ENCODE measurements around the gene SPPL2B.

SPPL2B gene

GRCh38 chr19:2385053-2385721 is 56.7 kb downstream of the SPPL2B start:
- Histone ChIP-seq H4K20me1 (ENCODE audit: insufficient read depth, low read length, poor library complexity, severe bottlenecking) (no peaks in the 10 kb centered on the region), H3K4me3 (ENCODE audit: low read length, poor library complexity, severe bottlenecking) (no peak overlapping the region), H3K9me2 (replicated peaks; ENCODE audit: low read depth, low read length) (no peaks in the 10 kb centered on the region), H3K9ac (ENCODE audit: low read depth, low read length, poor library complexity, severe bottlenecking) (no peak overlapping the region), H3F3A (ENCODE audit: low read depth) (no peaks in the 10 kb centered on the region), H3K4me1 (ENCODE audit: insufficient read depth, low read length, poor library complexity, severe bottlenecking) (no peaks in the 10 kb centered on the region), H2AFZ (ENCODE audit: low read length) (no peak overlapping the region), H3K27me3 (ENCODE audit: insufficient read depth, low read length, poor library complexity, severe bottlenecking) (no peaks in the 10 kb centered on the region), H3K79me2 (ENCODE audit: insufficient read depth, low read length) (no peaks in the 10 kb centered on the region), H3K4me2 (ENCODE audit: low read depth, low read length, poor library complexity, severe bottlenecking) (no peak overlapping the region), H3K9me3 (ENCODE audit: insufficient read depth, low read depth, low read length) (no peaks in the 10 kb centered on the region), H3K36me3 (ENCODE audit: insufficient read depth, low read length) (no peaks in the 10 kb centered on the region)
- TF ChIP-seq CTCF (conservative IDR thresholded peaks at IDR 0.05; ENCODE audit: low read length) (no peak), EZH2phosphoT487 (IDR thresholded peaks at IDR 0.05; ENCODE audit: borderline replicate concordance) (no peak)

DNA sequence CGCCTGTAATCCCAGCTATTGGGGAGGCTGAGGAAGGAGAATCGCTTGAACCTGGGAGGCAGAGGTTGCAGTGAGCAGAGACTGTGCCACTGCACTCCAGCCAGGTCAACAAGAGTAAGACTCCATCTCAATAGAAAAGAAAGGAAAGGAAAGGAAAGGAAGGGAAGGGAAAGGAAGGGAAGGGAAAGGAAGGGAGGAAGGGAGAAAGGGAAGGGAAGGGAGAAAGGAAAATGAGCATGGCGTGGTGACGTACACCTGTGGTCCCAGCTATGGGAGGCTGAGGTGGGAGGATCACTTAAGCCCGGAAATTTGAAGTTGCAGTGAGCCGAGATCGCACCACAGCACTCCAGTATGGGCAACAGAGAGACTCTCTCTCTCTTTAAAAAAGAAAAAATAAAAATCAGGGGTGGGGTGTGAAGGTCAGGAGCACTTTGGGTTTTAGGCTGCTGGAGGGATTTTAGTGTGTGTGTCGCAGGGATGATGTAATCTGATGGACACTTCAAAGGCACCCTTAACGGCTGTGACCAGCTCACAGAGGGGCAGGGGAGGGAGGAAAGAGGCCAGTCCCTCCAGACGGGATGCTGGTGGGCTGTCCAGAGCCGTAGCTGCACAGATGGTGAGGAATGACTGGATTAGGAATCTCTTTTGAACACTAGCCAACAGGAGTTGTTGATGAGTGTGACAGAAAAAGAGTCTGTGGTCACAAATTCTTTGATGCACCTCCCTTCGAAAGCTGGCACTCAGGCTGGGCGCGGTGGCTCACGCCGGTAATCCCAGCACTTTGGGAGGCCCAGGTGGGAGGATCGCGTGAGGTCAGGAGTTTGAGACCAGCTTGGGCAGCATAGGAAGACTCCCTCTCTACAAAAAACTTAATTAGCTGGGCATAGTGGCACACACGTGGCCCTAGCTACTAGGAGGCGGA is 59.1 kb downstream of the SPPL2B start:
- H4K20me1 ChIP-seq (ENCODE audit: insufficient read depth, low read length, poor library complexity, severe bottlenecking) = no peaks in the 10 kb centered on the region
- no peaks in the 10 kb centered on the region for H3K9me2 ChIP-seq (replicated peaks; ENCODE audit: low read depth, low read length)
- no peak overlapping the region for H2AFZ ChIP-seq (ENCODE audit: low read length)
- no peak overlapping the region for H3K4me3 ChIP-seq (ENCODE audit: low read length, poor library complexity, severe bottlenecking)
- H3K27me3 ChIP-seq (ENCODE audit: insufficient read depth, low read length, poor library complexity, severe bottlenecking) = no peaks in the 10 kb centered on the region
- no peaks in the 10 kb centered on the region for H3K9me3 ChIP-seq (ENCODE audit: insufficient read depth, low read depth, low read length)
- H3F3A ChIP-seq (ENCODE audit: low read depth) = no peaks in the 10 kb centered on the region
- H3K79me2 ChIP-seq (ENCODE audit: insufficient read depth, low read length) = no peaks in the 10 kb centered on the region
- TF ChIP-seq EZH2phosphoT487 (IDR thresholded peaks at IDR 0.05; ENCODE audit: borderline replicate concordance) (no peak), CTCF (conservative IDR thresholded peaks at IDR 0.05; ENCODE audit: low read length) (no peak)
- no peak overlapping the region for H3K4me2 ChIP-seq (ENCODE audit: low read depth, low read length, poor library complexity, severe bottlenecking)
- H3K4me1 ChIP-seq (ENCODE audit: insufficient read depth, low read length, poor library complexity, severe bottlenecking) = no peaks in the 10 kb centered on the region
- no peaks in the 10 kb centered on the region for H3K36me3 ChIP-seq (ENCODE audit: insufficient read depth, low read length)
- H3K9ac ChIP-seq (ENCODE audit: low read depth, low read length, poor library complexity, severe bottlenecking) = no peak overlapping the region

- Histone ChIP-seq H3K79me2 (ENCODE audit: insufficient read depth, low read length) (no peaks in the 10 kb centered on the region), H3F3A (ENCODE audit: low read depth) (no peaks in the 10 kb centered on the region), H3K4me3 (ENCODE audit: low read length, poor library complexity, severe bottlenecking) (no peak overlapping the region), H3K9ac (ENCODE audit: low read depth, low read length, poor library complexity, severe bottlenecking) (no peak overlapping the region), H2AFZ (ENCODE audit: low read length) (no peak overlapping the region), H3K4me1 (ENCODE audit: insufficient read depth, low read length, poor library complexity, severe bottlenecking) (no peaks in the 10 kb centered on the region), H4K20me1 (ENCODE audit: insufficient read depth, low read length, poor library complexity, severe bottlenecking) (no peaks in the 10 kb centered on the region), H3K9me3 (ENCODE audit: insufficient read depth, low read depth, low read length) (no peaks in the 10 kb centered on the region), H3K36me3 (ENCODE audit: insufficient read depth, low read length) (no peaks in the 10 kb centered on the region), H3K27me3 (ENCODE audit: insufficient read depth, low read length, poor library complexity, severe bottlenecking) (no peaks in the 10 kb centered on the region), H3K9me2 (replicated peaks; ENCODE audit: low read depth, low read length) (no peaks in the 10 kb centered on the region), H3K4me2 (ENCODE audit: low read depth, low read length, poor library complexity, severe bottlenecking) (no peak overlapping the region)
- TF ChIP-seq EZH2phosphoT487 (IDR thresholded peaks at IDR 0.05; ENCODE audit: borderline replicate concordance) = no peak
- no peak for TF ChIP-seq CTCF (conservative IDR thresholded peaks at IDR 0.05; ENCODE audit: low read length)
These were observed 61.1 kb downstream of the SPPL2B start for GRCh38 chr19:2389594-2389993.
